Measurements from ENCODE around the gene BAHCC1. TPM values are rescaled to one million over a fixed set of nuclear protein-coding genes. Genes with fewer than 3 reads are reported as not detected.
"Not testable (repeated sequence)": the region's sequence is repeated elsewhere in the genome, so short reads cannot be mapped to it uniquely, and the experiment has no call there.

The BAHCC1 gene
- total RNA-seq, 1 donor from 2014 or later, result not detected

DNA sequence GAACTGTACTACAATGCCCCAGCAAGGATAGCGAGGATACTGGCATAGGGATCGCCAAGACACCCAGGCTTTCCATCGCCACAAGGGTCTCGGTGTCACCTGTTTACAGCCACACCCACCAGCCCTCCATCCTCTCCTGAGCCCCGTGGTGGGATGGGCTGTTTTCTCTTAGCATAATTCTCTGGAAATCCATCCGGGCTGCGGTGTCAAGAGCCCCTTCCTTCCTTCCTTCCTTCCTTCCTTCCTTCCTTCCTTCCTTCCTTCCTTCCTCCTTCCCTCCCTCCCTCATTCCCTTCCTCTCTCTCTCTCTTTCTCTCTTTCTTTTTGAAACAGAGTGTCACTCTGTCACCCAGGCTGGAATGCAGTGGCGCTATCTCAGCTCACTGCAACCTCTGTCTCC is 36.0 kb upstream of the BAHCC1 start:
- no peak for DNase-seq
- Mint-ChIP-seq H3K9me3 (no peaks in the 10 kb centered on the region), H3K27ac (no peak overlapping the region), H3K4me3 (no peak overlapping the region), H3K36me3 (ENCODE audit: low read depth) (no peaks in the 10 kb centered on the region), H3K4me1 (peaks cover 2% of the 10 kb centered on the region), H3K27me3 (peaks cover 27% of the 10 kb centered on the region)
- intact Hi-C loops (cut with micrococcal nuclease), result no loop called here

DNA sequence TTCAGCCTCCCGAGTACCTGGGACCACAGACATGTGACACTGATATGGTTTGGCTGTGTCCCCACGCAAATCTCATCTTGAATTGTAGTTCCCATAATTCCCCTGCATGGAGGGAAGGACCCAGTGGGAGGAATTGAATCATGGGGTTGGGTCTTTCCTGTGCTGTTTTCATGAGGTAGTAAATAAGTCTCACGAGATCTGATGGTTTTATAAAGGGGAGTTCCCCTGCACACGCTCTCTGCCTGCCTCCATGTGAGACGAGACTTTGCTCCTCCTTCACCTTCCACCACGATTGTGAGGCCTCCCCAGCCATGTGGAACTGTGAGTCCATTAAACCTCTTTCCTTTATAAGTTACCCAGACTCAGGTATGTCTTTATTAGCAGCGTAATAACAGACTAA is 33.3 kb upstream of the BAHCC1 start:
- not testable (repeated sequence) for H3K4me1 Mint-ChIP-seq, H3K4me3 Mint-ChIP-seq
- peaks cover 37% of the 10 kb centered on the region for H3K27me3 Mint-ChIP-seq

DNA sequence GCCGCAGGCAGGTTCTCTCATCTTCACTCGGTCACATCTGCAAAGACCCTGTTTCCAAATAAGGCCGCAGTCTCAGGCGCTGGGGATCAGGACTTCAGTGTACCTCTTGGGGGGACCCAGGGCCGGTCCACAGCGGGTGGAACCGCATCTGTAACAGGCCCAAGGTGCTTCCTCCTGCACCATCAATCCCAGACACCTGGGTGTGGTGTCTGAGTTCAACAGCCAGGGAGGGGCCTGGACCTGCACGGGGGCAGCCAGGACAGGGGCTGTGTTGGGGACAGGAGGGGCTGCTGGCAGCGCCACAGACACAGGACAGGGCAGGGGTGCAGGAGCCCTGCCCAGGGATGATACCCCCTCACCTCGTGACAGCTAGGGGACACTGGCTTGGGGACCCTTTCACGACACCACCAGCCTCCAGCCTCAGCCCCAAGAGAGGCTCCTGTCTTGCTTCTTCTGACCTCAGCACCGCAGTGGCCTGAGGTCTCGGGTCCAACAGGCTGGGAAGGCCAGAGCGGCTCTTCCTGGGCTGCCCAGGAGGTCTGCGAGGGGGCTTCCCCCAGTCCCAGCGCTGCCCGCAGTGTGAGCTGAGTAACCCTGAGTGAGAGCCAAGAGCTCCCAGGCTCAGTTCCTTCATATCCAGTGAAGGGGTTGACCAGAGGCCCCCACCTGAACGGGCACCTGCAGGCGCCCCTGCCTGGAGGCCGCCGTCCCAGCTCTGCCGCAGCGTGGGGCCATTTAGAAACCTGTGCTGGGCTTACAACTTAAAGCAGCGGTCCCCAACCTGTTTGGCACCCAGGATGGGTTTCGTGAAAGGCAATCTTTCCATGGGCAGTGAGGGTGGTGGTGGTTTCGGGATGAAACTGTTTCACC is 30.7 kb upstream of the BAHCC1 start:
- H3K36me3 Mint-ChIP-seq (ENCODE audit: low read depth), result no peaks in the 10 kb centered on the region
- H3K9me3 Mint-ChIP-seq, result no peaks in the 10 kb centered on the region
- H3K4me1 Mint-ChIP-seq, result peaks cover 9% of the 10 kb centered on the region
- H3K4me3 Mint-ChIP-seq, result no peak overlapping the region
- DNase-seq, result no peak
- intact Hi-C loops (cut with micrococcal nuclease), result no loop called here
- H3K27ac Mint-ChIP-seq, result no peak overlapping the region
- H3K27me3 Mint-ChIP-seq, result peaks cover 37% of the 10 kb centered on the region

More for the DNA sequence above, 33.3 kb upstream of the BAHCC1 start:
- H3K27ac Mint-ChIP-seq; intact Hi-C loops (cut with micrococcal nuclease); H3K9me3 Mint-ChIP-seq; H3K36me3 Mint-ChIP-seq (ENCODE audit: low read depth); DNase-seq: not testable (repeated sequence)

DNA sequence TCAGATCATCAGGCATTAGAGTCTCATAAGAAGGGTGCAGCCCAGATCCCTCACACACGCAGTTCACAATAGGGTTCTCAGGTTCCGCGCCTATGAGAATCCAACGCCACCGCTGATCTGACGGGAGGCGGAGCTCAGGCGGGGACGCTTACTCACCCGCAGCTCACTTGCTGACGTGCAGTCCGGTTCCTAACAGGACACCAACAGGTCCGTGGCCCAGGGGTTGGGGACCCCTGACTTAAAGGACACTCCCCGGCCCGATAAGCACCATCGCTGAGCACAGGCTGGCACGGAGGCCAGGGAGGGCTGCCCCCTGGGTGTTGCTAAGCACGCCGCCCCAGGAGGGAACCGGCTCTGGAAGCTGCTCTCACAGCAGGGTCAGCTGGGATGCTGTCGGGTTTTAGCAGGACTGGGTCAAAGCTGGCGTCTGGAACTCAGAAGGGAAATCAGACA is 30.1 kb upstream of the BAHCC1 start:
- Mint-ChIP-seq H3K4me3 (peak overlapping the region; percentile 30), H3K4me1 (peaks cover 9% of the 10 kb centered on the region), H3K36me3 (ENCODE audit: low read depth) (no peaks in the 10 kb centered on the region), H3K9me3 (no peaks in the 10 kb centered on the region), H3K27ac (no peak overlapping the region), H3K27me3 (peaks cover 37% of the 10 kb centered on the region)
- DNase-seq, result peak; percentile 60
- intact Hi-C loops (cut with micrococcal nuclease), result no loop called here

DNA sequence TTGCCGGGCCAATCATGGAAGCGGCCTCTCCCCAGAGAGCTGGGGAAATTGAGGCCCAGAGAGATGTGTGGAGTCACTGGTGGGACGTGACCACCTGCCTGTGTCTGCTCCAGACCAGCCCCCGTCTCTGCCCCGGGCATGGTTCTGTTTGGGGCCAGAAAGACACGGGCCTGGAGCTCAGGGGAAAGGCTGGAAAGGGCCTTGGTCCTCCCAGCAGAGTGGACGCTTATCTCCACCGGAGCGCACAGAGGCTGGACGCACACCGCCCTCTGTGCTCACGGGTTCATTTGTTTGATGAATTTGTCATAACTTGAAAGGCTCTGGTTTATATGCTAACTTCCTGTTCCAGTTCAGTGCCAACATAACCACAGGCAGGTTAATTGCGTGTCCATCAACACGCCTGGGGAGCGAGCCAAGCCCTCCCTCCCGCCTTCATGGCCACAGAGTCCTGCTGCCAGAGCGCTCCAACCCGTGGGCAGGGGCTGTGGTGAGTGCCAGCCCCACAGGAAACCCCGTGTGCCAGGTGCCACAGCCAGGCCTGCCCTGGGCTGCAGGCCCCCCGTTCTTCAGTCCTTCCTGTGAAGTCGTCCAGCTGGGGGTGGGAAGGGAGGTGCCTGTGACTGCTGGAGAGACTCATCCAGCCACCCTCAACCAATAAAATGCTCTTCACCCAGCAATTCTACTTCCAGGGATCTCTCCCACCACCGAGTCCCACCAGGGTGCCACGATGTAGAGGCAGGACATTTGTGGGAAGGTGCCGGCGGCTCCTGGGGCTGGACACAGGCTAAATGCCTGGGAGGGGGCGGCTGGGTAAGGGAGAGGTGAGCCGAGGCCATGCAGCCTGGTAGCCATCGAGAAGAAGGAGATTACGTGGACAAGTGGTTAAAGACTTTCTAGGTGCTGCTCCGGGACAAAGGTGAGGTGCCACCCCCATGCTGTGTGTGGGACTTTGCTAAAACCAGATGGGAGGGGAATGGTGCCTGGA is 29.4 kb upstream of the BAHCC1 start:
- intact Hi-C loops (cut with micrococcal nuclease), result no loop called here
- no peak for DNase-seq
- peak overlapping the region; percentile 30 for H3K4me3 Mint-ChIP-seq

DNA sequence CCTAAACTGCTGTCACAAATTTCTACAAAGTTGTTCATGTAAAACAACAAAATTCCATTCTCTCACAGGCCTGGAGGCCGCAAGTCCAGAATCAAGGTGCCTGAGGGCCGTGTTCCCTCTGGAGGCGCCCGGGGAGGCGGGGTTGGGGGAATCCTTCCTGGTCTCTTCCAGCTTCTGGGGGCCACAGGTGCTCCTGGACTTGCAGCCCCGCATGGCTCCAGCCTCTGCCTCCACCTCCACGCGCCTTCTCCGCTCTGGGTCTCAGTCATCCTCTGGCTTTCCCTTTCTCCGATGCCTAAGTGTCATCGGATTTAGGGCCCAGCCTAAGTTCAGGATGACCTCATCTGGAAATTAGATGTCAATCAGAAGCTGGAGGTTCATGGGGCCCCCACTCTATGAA is 28.6 kb upstream of the BAHCC1 start:
- no peaks in the 10 kb centered on the region for H3K36me3 Mint-ChIP-seq (ENCODE audit: low read depth)
- DNase-seq, result no peak
- H3K4me1 Mint-ChIP-seq, result peaks cover 9% of the 10 kb centered on the region
- peaks cover 33% of the 10 kb centered on the region for H3K27me3 Mint-ChIP-seq
- no peak overlapping the region for H3K27ac Mint-ChIP-seq
- intact Hi-C loops (cut with micrococcal nuclease), result no loop called here
- H3K9me3 Mint-ChIP-seq, result no peaks in the 10 kb centered on the region
- H3K4me3 Mint-ChIP-seq, result no peak overlapping the region

More for the DNA sequence above, 29.4 kb upstream of the BAHCC1 start:
- Mint-ChIP-seq H3K27ac (no peak overlapping the region), H3K27me3 (peaks cover 33% of the 10 kb centered on the region), H3K9me3 (no peaks in the 10 kb centered on the region), H3K36me3 (ENCODE audit: low read depth) (no peaks in the 10 kb centered on the region), H3K4me1 (peaks cover 9% of the 10 kb centered on the region)

DNA sequence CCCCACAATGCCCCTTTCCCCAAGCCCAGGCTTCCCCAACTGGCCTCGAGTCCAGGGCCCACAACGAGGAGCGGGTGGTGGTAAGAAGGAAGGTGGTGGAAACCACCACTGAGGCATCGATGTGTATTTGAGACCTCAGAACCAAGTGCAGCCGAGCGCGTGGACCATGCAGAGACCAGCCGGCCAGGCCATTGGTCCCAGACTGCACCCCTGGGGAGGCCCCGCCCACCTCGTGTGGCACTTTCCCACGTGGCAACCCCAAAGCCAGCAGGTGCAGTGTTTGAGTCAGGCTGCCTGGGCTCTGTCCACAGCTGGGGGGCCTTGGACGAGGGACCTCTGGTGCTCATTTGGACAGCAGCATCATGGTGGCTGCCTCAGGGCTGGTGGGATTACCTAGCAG is 28.1 kb upstream of the BAHCC1 start:
- Mint-ChIP-seq H3K4me1 (peaks cover 7% of the 10 kb centered on the region), H3K9me3 (no peaks in the 10 kb centered on the region), H3K4me3 (no peak overlapping the region), H3K36me3 (ENCODE audit: low read depth) (no peaks in the 10 kb centered on the region), H3K27ac (no peak overlapping the region), H3K27me3 (peaks cover 29% of the 10 kb centered on the region)
- intact Hi-C loops (cut with micrococcal nuclease), result no loop called here
- DNase-seq, result no peak

DNA sequence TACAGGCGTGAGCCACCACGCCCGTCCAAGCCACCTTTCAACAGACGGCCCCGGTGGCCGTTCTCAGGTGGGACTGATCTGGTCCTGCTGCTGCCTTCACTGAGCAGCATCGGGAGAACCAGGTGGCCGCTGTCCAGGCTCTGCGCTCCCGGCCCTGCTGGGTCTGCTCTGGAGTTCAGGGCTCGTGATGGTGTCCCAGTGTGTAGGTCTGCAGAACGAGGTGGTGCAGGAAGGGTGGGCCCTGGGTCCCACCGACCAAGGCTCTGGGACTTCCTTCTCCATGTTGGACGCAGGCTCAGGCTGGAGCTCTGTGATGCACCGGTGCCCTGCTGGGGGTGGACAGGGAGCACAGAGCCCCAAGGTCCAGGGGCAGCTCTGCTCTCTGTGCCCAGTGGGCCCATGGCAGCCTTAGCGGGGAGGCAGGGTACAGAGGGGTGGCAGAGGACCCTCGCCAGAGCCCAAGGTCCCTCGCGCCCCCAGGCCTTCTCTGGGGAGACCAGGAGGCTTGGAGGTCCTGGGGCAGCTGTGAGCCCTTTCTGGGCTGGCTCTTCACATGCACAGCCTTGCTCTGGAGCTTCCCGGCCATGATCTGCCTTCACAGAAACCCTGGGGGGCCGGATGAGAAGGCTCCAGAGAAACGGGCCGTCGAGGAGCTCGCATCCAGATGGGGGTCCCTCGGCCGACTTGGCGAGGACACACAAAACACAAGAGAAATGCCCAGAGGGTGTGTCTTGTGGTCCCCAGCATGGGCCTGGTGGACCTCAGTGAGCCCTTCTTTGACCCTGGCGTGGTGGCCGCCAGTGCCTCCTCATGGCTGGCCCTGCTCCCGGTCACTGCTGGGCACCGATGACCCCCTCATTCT is 26.9 kb upstream of the BAHCC1 start:
- DNase-seq, result no peak
- H3K4me1 Mint-ChIP-seq, result peaks cover 7% of the 10 kb centered on the region
- no peak overlapping the region for H3K4me3 Mint-ChIP-seq
- peaks cover 19% of the 10 kb centered on the region for H3K27me3 Mint-ChIP-seq
- intact Hi-C loops (cut with micrococcal nuclease), result no loop called here
- no peaks in the 10 kb centered on the region for H3K9me3 Mint-ChIP-seq
- H3K27ac Mint-ChIP-seq, result no peak overlapping the region
- H3K36me3 Mint-ChIP-seq (ENCODE audit: low read depth), result no peaks in the 10 kb centered on the region

DNA sequence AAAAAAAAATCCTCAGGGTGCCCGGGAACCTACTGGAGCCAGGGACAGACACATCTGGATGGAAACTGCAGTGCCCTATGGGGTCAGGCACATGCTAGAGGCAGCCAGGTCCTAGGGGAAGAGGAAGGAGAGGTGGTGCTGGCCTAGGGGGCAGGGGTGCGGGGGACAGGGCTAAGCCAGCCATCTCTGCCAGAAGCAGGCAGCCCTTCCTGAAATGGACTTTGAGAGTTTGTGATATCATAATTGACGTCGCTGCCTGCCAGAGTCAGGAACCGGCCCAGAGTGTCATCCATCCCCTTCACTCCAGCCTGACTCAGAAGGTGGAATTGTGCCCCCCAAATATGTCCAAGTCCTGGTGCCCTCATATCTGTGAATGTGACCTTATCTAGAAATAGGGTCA is 25.0 kb upstream of the BAHCC1 start:
- Mint-ChIP-seq H3K36me3 (ENCODE audit: low read depth) (no peaks in the 10 kb centered on the region), H3K4me1 (peaks cover 6% of the 10 kb centered on the region), H3K4me3 (no peak overlapping the region), H3K27me3 (peaks cover 10% of the 10 kb centered on the region), H3K27ac (no peak overlapping the region), H3K9me3 (no peaks in the 10 kb centered on the region)
- intact Hi-C loops (cut with micrococcal nuclease), result no loop called here
- no peak for DNase-seq

DNA sequence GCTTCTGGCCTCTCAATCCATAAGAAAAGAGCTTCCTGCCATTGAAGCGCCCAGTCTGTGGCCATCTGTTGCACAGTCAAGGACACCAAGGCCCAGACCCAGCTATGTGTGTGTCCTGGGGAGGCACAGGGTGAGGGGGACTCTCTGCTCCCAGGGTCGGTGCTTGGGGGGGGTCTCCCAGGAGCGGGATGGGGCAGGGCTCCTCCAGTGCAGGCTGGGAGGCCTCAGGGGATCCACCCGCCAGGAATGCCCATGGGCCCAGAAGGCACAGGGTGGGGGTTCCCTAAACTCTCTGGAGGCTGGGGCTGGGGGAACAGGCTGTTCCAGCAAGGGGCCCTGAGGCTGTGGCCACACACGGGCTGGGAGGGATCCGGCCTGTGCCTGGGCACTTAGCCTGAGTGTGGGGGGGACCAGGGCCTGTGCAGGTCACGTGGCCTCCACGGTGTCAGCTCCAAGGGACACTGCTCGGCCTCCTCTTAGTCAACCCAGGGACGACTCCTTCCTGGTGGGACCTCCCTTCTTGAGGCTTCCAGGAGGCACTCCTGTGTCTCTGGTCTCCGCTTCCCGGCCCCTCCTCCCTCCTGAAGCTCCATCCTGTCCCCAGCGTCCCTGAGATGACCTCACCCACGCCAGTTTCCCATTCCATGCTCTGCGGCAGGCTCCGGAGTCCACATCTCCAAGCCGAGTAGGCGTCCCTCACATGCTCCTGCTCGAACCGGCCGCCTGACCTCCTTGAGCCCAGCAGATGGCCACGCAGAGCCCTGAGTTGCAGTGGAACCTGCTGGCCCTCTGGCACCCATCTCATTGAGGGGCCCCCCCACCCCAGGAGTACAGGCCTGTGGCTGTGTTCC is 23.1 kb upstream of the BAHCC1 start:
- Mint-ChIP-seq H3K4me3 (no peak overlapping the region), H3K4me1 (no peaks in the 10 kb centered on the region), H3K27ac (no peak overlapping the region), H3K27me3 (no peaks in the 10 kb centered on the region), H3K9me3 (no peaks in the 10 kb centered on the region), H3K36me3 (ENCODE audit: low read depth) (no peaks in the 10 kb centered on the region)
- intact Hi-C loops (cut with micrococcal nuclease), result no loop called here
- no peak for DNase-seq

DNA sequence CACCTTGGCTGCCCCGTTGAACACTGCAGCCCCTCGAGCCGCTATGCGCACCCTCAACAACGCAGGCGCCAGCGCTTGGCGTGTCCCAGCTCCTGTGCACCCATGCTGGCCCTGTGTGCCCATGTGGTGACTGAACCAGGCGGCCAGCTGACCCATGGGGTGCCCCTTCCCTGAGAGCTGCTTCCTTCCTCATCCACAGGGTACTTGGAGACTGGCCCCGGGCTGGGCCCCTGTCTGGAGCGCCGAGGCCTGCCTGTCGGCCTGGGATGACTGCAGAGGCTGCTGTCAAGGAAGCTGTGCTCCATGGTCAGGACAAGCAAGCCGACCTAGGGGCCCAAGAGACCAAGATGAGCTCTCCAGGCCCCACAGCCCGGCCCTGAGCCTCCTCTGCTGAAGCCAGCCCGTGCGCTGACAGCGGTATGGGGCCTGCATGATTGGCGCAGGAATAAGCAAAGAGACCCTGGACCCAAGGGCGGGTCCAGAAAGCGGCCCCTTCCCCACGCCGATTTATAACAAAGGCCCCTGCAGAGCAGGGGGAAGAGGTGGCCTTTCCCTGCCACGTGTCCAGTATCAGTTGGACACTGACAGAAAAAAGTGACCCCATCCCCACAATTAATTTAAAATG is 21.6 kb upstream of the BAHCC1 start:
- H3K27me3 Mint-ChIP-seq, result no peaks in the 10 kb centered on the region
- no peak overlapping the region for H3K4me3 Mint-ChIP-seq
- no peaks in the 10 kb centered on the region for H3K36me3 Mint-ChIP-seq (ENCODE audit: low read depth)
- DNase-seq, result no peak
- H3K4me1 Mint-ChIP-seq, result no peaks in the 10 kb centered on the region
- intact Hi-C loops (cut with micrococcal nuclease), result no loop called here
- H3K27ac Mint-ChIP-seq, result no peak overlapping the region
- H3K9me3 Mint-ChIP-seq, result no peaks in the 10 kb centered on the region

DNA sequence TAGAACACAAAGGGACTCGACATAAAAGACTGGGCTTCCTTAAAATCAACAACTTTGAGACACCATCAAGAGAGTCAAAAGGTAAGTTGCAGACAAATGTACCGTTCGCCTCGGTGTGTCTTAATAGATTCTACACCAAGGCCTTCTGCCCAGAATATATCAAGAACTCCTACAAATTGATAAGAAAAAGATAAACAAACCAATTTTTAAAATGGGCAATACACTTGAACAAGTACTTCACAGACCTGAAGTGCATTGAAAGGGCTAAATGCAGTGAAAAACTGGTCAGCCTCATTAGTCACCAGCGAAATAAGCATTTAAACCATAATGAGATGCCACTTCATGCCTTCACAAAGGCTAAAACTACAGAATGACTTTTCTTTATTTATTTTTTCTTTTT is 20.4 kb upstream of the BAHCC1 start:
- H3K27me3 Mint-ChIP-seq, result no peaks in the 10 kb centered on the region
- no peak for DNase-seq
- H3K27ac Mint-ChIP-seq, result no peak overlapping the region
- no peaks in the 10 kb centered on the region for H3K36me3 Mint-ChIP-seq (ENCODE audit: low read depth)
- no peaks in the 10 kb centered on the region for H3K4me1 Mint-ChIP-seq
- intact Hi-C loops (cut with micrococcal nuclease), result no loop called here
- no peaks in the 10 kb centered on the region for H3K9me3 Mint-ChIP-seq
- H3K4me3 Mint-ChIP-seq, result no peak overlapping the region
